Measurements from ENCODE around the gene RIN3.
"Not testable (repeated sequence)": the region's sequence is repeated elsewhere in the genome, so short reads cannot be mapped to it uniquely, and the experiment has no call there.

The RIN3 gene

DNA sequence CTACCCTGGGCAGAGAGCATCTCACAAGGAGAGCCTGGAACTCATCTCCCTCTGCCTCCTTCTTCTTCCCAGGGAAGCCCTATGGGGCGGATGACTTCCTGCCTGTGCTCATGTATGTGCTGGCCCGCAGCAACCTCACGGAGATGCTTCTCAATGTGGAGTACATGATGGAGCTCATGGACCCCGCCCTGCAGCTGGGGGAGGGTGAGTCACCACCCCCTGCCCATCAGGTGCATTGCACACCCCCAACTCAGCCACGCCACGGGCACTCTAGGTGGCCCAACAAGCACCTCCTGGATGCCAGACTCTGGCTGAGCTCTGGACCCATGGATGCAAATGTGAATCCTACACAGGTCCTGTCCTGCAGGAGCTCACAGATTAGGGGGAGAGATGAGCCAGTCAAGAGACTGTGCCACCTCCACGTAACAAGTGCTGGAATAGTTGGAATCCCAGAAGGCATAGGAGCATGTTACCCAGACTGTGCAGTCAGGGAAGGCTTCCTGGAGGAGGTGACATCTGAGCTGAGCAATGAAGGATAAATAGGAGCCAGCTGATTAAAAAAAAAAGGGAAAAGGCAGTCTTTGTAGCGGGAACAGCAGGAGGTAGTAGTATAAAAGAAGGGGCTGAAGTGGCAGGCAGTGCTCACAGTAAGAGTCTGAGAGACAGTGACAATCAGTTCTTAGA is 163.0 kb downstream of the RIN3 start:
- no peak for DNase-seq

DNA sequence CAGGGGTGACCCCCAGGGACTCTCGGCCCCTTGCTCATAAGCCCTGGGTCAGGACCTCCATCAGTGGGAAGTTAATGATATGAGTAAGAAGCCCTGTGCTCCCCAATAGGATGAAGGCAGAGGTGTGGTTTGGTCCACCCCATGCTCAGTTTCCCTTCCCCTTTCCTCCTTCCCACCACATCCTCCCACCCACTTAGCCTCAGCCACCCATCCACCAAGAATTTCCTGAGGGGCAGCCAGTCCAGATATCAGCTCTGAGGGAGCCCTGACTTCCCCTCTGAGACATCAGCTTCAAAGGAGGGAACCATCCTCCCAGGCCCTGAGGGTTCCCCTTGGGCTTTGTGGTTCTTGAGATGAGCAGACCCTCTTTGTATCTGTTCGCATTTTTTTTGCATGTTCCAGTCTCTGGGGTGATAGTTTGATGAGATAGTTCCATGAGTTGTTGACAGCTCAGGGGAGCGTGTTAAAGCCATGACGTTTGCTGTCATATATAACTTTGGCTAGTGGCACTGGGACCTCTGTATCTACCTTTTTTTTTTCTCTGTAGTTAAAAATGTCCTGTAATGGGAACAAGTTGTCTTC is 163.6 kb downstream of the RIN3 start:
- no peak for DNase-seq

DNA sequence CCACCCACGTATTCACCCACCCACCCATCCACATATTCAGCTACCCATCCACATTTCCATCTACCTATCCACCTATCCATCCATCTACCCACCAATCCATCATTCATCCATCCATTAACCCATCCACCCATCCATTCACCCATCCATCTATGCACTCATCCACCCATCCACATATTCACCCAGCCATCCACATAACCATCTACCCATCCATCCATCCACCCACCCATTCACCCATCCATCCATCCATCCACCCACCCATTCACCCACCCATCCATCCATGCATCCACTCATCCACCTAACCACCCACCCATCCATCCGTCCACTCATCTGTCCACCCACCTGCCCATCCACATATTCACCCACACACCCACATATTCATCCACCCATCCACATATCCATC is 164.4 kb downstream of the RIN3 start:
- no peak for DNase-seq

DNA sequence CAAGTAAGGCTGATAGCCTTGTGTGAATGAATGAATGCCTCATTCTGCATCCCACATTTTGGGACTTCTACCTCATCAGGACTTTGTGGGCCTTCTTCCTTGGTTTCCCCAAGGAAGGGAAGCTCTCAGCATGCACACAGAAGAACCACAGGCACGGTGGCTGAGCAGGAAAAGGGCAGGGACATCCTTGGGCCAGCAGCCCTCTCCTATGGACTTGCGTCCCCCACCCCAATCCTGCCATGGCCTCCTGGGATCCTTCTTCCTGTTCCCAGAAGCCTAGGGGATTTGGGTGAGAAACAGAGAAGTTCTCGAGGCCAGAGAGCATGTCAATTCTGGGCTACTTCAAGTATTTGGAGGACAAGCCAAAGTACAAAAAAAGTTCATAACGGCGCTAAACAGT is 165.2 kb downstream of the RIN3 start:
- DNase-seq: no peak

DNA sequence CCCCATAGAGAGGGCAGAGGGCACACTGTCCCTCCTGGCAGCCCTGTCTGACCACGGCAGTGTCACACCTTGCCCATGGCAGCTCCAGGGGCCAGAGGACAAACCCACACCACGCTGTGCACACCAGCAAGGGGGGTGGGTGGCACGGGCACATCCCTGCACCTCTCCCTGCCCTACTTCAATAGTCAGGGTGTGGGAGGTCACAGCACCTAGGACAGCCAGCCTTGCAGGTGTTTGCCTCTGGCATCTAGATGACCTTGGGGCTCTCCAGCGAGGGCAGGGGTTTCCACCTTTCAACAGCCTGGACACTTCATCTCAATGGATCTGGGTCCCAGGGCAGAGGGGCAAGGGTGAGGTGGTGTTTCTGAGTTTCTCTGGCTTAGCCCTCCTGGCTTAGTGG is 165.7 kb downstream of the RIN3 start:
- DNase-seq: no peak

DNA sequence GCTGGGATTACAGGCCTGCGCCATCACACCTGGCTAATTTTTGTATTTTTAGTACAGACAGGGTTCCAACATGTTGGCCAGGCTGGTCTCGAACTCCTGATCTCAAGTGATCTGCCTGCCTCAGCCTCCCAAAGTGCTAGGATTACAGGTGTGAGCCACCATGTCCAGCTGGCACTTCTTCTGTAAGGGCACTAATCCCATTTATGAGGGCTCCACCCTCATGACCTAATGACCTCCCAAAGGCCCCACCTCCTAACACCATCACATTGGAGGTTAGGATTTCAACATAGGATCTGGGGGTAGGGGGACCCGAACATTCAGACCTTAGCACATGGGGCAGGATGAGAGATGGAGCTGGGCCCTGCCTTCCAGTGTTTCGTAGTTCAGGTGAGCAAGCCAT is 166.7 kb downstream of the RIN3 start:
- DNase-seq: not testable (repeated sequence)

DNA sequence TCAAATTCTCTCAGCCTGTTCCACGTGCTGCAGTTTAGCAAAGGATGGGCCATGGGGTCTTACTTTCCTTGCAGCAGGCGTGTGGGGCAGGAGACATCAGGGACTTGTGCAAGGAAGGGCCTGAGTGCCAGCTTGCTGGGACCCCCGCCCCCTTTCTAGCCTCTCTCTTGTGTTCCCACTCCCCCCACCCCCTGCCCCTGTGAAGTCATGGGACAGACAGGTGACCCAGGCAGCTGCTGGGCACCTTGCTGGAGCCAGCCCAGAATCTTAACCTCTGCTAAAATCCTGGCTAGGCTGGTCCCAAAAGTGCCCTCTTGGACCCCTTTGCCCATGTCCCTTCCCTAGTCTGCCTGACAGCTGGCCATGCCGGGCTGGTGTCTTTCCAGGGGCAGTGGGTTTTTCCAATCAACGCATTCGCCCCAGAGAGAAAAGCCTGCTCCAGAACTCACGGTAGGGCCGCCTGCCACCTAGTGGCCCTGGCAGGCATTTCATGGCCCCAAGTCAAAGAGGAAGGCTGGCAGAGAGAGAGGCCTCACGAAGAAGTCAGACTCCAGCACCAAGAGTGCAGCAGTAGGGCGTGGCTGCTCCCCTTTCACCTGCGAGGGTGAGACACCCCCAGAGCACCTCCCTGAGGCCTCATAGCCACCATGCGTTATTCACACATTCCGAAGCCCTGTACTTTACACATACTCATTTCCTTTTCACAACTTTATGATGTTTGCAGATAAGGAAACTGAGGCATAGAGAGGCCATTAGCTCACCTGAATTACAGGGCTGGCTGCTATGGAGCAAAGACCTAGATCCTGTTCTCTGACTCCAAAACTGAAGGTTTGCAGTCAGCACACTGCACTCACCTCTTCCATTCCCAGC is 167.4 kb downstream of the RIN3 start:
- peak; percentile 12 for DNase-seq

DNA sequence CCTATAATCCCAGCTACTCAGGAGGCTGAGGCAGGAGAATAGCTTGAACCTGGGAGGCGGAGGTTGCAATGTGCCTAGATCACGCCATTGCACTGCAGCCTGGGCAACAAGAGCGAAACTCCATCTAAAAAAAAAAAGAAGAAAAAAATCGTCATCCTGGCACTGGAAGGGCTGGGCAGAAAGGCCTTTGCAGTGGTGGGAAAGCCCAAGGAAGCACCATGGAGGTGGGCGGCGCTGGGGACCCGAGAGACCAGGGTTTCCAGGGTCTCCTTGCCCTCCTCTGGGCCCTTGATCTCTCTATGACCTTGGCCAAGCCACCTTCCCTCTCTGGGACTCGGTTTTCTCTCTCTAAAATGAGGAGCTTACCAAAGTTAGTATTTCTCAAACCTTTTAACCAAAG is 169.5 kb downstream of the RIN3 start:
- no peak for DNase-seq

DNA sequence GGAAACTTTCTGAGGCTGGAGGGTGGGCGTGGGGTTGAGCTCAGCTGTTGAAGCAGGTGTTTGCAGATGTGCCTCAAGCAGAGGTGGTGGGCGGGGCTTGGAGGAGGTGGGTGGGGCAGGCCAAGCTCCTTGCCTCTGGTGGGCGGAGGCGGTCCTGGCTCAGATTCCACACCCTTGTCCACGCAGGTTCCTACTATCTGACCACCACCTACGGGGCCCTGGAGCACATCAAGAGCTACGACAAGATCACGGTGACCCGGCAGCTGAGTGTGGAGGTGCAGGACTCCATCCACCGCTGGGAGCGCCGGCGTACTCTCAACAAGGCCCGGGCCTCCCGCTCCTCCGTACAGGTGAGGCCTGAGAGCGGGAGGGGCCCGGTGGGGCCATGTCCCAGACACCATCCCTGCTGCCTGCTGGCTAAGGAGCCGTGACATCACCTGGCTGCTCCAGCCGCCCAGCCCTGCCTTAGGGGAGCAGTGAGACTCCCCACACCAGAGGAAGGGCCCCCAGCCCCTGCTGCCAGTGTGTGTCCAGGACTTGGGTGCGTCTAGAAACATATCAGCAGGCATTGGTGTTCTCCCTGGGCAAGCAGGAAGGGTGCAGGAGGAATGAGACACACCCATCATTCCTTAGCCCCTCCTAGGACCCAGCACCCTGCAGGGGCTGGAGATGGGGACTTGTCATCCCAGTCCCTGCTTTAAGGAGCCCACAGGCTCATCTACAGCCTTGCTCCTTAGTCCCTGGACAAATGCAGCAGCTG is 171.4 kb downstream of the RIN3 start:
- no peak for DNase-seq

DNA sequence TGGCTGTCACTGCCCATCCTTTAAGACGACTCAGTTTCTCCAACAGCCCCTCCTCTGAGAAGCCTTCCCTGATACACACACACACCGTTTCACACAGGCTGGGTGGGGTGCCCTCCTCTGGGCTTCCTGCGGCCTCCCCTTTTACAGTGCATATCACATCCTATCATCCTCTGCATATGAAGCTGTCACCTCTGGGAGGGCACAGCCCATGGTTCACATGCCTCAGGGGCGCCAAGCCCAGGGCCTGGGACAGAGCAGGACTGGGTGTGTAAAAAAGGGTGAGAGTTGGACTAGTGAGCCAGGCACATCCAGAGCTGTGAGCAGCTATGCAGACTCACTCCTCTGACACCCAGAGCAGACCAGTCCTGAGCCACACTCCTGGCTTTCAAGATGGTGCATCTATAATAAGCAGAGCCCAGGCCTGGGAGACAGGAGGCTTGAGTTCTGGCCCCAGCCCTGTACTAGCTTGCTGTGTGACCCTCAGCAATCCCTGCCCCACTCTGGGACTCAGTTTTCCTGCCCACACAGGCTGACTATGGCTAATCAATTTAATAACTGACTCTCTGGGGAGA is 172.3 kb downstream of the RIN3 start:
- DNase-seq: no peak

DNA sequence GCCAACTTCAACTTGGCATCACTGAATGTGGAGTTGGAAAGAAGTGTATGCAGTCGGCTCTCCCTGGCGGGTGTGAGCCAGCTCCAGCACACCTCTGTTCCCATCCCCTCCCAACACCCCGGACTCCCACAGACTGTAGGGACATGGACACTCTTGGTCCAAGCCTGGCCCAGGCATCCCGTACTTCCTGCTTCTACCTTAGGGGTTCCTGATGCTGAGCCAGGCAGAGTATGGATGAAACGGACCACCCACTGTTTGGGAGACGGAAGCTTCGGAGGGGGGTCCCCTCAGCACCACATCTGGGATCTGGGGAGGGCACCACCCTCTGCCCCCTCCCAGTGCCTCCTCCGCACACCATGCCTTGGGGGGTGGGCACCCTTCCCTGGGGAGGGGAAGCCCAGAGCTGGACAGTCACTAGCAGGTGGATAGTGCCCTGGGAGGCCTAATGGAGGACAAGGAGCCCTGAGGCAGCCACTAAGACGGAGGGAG is 172.9 kb downstream of the RIN3 start:
- DNase-seq: no peak

DNA sequence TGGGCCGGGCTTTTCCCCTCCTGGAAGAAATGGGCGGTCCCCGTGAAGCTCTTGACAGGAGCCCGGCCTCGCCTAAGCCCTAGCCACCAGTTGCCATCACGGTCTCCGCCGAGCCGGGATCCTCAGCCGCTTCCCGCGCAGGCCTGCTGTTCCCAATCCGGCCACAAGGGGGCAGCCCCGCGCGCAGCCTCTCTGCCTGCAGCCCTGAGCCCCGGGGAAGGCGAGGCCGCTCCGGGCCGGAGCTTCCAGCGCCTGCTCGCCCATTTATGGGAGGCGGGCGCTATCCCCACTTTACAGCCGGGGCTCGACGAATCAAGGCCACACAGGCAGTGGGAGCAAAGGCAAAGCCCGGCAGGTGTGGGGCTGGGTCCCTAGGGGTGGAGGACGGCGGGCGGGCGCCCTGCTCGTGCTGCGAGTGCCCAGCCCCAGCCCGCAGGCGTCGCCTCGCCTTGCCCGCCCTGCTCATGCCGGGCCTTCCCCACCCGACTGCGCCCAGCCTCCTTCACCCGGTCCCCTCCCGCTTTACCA is 173.4 kb downstream of the RIN3 start:
- peak; percentile 55 for DNase-seq

DNA sequence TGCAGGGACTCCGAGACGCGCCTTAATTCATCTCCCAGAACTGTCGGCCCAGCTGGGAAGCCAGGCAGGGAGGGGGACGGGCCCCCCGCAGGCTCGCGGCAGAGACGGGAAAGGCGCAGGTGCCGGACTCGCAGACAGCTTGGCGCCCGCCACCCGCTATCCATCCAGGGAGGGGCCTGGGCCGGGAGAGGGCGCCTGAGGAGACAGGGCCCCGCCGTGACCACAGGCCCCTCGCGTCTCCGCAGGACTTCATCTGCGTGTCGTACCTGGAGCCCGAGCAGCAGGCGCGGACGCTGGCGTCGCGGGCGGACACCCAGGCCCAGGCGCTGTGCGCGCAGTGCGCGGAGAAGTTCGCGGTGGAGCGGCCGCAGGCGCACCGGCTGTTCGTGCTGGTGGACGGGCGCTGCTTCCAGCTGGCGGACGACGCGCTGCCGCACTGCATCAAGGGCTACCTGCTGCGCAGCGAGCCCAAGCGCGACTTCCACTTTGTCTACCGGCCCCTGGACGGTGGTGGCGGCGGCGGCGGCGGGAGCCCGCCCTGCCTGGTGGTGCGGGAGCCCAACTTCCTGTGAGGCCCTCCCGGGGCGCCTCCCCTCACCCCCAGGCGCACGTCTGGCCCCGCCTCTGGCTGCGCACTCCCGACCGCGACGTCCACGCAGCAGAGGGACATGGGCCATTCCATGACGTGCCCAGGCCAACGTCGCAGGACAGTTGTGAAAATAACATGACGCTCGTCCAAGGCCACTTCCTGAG is 174.3 kb downstream of the RIN3 start:
- peak; percentile 64 for DNase-seq

DNA sequence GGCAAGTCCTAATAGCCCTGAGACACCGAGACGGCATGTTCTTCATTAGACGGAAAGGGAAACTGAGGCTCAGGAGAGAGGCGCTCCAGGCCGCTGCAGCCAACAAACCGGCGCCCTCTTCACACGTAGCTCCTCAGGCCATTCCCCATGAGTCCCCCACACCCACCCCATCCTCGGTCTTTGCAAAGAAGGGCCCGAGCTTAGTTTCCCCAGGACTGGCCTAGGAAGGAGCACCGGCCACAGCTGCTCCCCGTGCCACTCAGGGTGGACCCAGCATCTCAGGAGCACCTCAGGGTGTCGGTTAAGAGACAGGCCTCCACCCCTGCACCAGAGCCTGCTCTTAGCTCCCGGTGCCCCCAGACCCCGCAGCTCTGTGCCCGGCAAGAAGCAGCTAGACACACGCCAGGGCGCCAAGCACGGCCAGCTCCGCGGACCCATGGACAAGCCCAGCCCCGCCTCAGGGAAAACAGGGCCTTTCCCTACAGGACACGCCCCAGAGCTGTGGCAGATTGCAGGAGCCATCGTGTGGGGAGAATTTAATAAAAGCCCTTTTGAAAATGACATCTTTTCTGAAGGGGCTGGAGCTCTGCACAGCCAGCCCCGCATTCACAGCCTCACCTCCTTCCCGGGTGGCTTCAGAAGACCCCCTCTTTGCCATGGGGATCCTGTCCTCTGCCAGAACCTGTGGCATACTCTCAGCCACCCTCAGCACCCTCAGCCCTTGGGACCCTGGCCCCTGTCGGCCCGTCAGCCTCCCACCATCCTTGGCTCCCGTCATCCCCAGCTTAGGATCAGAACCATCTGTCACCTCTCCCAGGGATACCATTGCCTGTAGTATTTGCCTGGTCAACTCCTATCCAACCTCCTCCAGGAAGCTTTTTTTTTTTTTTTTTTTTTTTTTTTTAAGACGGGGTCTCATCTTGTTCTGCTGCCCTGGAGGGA is 175.1 kb downstream of the RIN3 start:
- DNase-seq: peak; percentile 80

DNA sequence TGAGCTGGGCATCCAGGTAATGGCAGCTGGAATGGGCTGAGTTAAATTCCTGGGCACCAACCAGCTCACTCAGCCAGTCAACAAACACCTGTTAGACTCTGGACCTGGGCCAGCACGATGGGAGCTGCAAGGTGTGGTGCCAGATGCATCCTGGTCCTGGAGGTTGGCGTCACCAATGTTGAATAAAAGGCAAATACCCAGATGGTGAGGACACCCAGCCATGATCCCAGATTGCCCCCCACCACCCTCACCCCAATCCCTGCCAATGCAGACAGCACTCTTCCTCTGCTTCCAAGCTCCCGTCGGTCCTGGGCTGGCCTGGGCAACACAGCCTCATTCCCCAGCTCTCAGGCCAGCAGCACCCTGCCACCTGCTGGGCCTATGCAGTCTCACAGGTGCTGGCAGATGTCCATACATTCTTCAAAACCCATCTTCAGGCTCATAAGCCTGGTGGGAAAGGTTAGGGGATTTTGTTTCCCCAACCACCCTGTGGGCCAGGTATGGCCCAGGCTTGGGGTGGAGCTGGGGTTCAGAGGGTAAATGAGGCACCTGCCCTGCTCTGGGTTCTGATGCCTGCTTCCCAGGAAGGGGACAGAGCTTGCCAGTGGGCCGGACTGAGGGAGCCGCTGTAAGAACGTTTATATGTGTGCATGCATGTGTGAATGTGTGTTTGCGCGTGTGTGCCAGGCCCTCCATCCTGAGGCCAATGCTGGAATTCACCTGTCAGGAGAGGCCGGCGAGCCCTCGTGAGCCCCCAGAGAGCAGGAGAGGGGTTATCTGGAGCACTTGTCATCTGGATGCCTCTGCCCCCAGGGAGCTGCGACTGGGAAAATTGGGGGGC is 176.8 kb downstream of the RIN3 start:
- DNase-seq: peak; percentile 62

DNA sequence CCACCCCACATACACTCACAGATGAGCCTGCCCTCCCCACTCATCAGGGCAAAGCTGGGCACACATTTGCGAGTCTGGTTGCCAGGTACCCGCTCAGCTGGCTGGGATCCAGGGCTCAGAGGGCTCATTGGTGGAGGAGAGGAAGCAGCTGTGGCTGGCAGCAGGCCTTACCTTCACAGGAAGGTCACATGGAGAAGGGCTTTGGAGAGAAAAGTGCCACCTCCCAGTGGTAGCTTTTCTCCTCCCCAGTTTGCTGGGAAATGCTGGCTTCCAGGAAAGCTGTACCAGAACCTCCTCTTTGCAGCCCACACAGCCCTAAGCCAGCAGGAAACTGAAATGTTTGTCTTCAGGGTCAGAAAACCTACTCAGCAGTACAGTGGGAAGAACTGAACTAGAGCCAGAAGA is 179.2 kb downstream of the RIN3 start:
- DNase-seq: peak; percentile 41

DNA sequence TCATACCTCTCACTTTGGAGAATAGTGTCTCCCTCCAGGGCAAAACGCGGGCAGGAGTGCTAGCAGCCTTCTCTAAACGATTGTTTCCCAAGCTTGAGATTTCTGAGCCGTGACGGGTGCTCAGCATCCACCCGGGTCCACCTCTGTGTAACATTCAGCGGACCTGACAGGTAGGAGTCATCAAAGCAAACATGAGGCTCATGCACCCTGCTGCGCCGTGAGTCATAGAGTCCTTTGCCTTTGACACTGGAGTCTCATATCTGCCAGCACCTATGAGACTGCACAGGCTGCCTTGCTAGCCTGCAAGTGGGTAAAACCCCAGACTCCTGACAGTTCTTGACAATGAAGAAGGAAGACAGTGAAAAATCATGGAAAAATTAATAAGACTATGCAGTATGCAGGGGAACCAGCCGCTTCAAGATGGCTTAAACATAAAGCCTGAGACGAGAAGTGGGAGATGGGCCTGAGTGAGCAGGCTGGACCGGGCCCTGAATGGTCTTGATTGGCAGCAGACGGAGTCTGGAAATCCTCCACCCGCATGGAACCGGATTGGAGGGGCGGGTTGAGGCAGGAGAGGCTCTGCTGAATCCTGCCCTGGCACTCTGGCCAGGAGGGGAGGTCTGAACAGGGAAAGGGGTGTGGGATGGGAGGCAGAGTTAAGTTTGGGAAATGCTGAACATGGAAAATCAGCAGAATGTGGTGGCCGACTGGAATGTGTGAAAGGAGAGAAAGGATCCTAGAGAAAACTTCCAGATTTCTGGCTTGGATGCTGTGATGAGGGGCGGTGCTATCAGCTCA is 180.6 kb downstream of the RIN3 start:
- no peak for DNase-seq

DNA sequence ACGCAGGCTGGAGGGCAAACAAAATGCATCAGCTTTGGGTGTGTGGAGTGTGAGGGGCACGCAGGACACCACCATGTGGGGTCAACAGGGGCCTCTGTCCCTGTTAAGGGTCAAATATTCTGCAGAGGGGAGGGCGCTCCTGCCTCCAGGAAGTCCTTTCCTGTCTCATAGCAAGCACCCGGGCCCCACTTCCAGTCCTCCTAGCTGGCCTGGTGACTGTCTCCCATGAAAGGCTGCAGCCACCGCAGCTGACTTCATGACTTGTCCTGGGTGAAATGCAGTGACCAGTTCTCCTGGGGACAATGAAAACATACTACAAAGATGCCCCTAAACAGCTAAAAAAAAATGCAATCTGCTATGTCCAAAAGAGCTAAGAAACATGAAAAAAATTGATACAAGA is 181.2 kb downstream of the RIN3 start:
- DNase-seq: no peak

DNA sequence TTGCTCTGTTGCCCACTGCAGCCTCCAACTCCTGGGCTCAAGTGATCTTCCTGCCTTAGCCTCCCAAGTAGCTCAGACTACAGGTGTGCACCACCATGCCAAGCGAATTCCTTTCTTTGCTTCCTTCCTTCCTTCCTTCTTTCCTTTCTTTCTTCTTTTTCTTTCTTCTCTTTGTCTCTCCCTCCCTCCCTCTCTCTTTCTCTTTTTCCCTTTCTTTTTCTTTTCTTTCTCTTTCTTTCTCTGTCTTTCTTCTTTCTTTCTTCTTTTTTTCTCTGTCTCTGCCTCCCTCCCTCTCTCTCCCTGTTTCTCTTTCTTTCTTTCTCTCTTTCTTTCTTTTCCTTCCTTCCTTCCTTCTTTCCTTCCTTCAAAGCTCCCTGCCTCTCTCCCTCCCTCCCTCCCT is 182.0 kb downstream of the RIN3 start:
- no peak for DNase-seq

Measured in NCI-H524 treated with DMSO at 0.1 percent for 48 hours (cell line).